ENCODE data around the gene TUBG2. TPM values are rescaled to one million over a fixed set of nuclear protein-coding genes. Genes with fewer than 3 reads are reported as not detected.

The TUBG2 gene
- total and polyA plus RNA-seq, 2 of the 8 experiments (the other 6 are each of a cell fraction or from before 2014, with no cell fraction given): 14.8 to 16.6 TPM

DNA sequence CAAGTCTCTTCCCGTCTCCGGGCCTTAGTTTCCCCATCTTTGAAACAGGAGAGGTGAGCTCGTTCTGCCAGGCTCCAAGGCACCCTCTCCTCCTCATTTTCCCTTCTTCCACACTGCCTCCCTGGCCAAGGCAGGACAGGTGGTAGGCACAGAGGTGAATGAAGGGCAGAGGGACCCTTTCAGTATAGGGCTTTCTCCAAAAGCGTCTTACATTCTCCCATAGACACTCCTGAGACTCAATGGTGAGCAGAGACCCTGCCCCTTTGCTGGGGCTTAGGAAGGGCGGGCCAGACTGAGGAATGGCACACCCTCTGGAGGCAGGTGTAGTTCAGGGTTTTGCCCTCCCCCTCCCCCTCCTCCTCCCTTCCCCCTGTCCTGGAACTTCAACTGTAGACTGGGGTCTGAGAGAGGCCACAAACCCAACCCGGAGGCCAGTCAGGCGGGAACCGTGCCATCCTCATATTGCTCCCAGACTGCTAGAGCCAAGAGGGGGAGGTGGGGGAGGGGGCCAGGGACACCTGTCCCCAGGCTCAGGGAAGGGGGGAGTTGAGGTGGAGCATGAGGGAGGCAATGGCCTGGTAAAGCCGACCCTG, 15.8 kb downstream of the TUBG2 start:
- H3K14ac ChIP-seq (ENCODE audit: insufficient read length): no peak overlapping the region
- WGBS, 2 experiments (ENCODE audit: extremely low coverage in 1 of 2, insufficient coverage in 1 of 2, insufficient read length in 1 of 2, insufficient replicate concordance in 2 of 2, low coverage in 1 of 2, low lambda C conversion rate in 2 of 2, missing lambda C conversion rate in 1 of 2): 33% methylated on average over 6 of the region's 9 CpGs; no CpG with 5 or more reads in 1 of the 2 experiments
- no peak overlapping the region for H2AFZ ChIP-seq (ENCODE audit: low read length)
- no peaks in the 10 kb centered on the region for H3K79me1 ChIP-seq (ENCODE audit: low read depth, low read length)
- H3K4me1 ChIP-seq (replicated peaks in 1 of 4; ENCODE audit: control insufficient read depth in 3 of 4, insufficient read depth in 4 of 4, low read length in 3 of 4): peaks cover 0 to 52% (median 35%) of the 10 kb centered on the region in 4 experiments; a peak in 6 of 7 replicates
- H4K20me1 ChIP-seq (replicated peaks in 1 of 2; ENCODE audit: control insufficient read depth in 1 of 2, insufficient read depth in 2 of 2, low read length in 2 of 2): peaks cover 3 to 15% of the 10 kb centered on the region in 2 experiments
- H3K56ac ChIP-seq (replicated peaks; ENCODE audit: insufficient read length, low read depth, low read length): no peak overlapping the region
- H2BK12ac ChIP-seq (ENCODE audit: low read depth, low read length): peak overlapping the region; percentile 97; the same call in 1 of the 2 replicates
- H3K27ac ChIP-seq (ENCODE audit: low read depth, low read length): no peak overlapping the region
- no peaks in the 10 kb centered on the region for H3K9me3 ChIP-seq (ENCODE audit: insufficient read depth in 2 of 2, low read depth in 1 of 2, low read length in 1 of 2)
- peaks cover 0 to 11% (median 0%) of the 10 kb centered on the region in 4 experiments; a peak in 3 of 8 replicates for H3K36me3 ChIP-seq (ENCODE audit: control insufficient read depth in 2 of 4, insufficient read depth in 4 of 4, low read length in 3 of 4)
- peak in 1 of 2 experiments; percentile 63 for DNase-seq (ENCODE audit: low read depth in 1 of 2, low spot score in 2 of 2)
- H2BK20ac ChIP-seq (ENCODE audit: low read length): 0 out of 2 replicates have a peak overlapping the region, but pooled peaks have one; percentile 40
- no peak overlapping the region for H2AK5ac ChIP-seq (ENCODE audit: low read depth, low read length)
- POLR2A ChIA-PET (ENCODE audit: partially characterized antibody): interaction anchor here (0.6 to 14.0 kb wide), 6 partner anchors 9 to 159 kb away, joined by 3 to 239 read pairs (median 6); partner anchors contain the start of genes PSMC3IP, PSME3, RETREG3 and TUBG1
- H4K91ac ChIP-seq (replicated peaks; ENCODE audit: insufficient read length, low read length): no peak overlapping the region
- H4K8ac ChIP-seq (ENCODE audit: extremely low read depth, insufficient read depth, low read length): no peak overlapping the region
- peak overlapping the region; percentile 78; the same call in 1 of the 2 replicates for H3K18ac ChIP-seq (ENCODE audit: extremely low read depth, low read length)
- H3K9ac ChIP-seq (replicated peaks in 1 of 4; ENCODE audit: extremely low read depth in 1 of 4, low read depth in 3 of 4, low read length in 3 of 4): no peak overlapping the region
- H2BK5ac ChIP-seq (ENCODE audit: low read depth, low read length): no peak overlapping the region; the same call in 1 of the 2 replicates
- peaks cover 33% of the 10 kb centered on the region for H3K23me2 ChIP-seq (ENCODE audit: low read depth, low read length)
- no peak overlapping the region for H4K5ac ChIP-seq (ENCODE audit: insufficient read length, low read depth, low read length)
- no peak overlapping the region for H3K4ac ChIP-seq (replicated peaks; ENCODE audit: insufficient read length, low read depth, low read length)
- H3K4me2 ChIP-seq (ENCODE audit: insufficient read depth in 1 of 2, low read depth in 2 of 2, low read length in 2 of 2): peak overlapping the region; percentile 58 to 88
- no peak overlapping the region for H2BK120ac ChIP-seq (replicated peaks; ENCODE audit: low read depth, low read length)
- peaks cover 2 to 46% (median 31%) of the 10 kb centered on the region in 4 experiments for H3K27me3 ChIP-seq (replicated peaks in 1 of 4; ENCODE audit: control insufficient read depth in 3 of 4, extremely low read depth in 1 of 4, insufficient read depth in 3 of 4, low read length in 3 of 4)
- H2BK15ac ChIP-seq (ENCODE audit: low read length): peak overlapping the region; percentile 90; the same call in 1 of the 2 replicates
- no peak for FAIRE-seq
- H3K79me2 ChIP-seq (ENCODE audit: control insufficient read depth in 1 of 2, insufficient read depth in 2 of 2, low read length in 2 of 2): no peaks in the 10 kb centered on the region
- H3K23ac ChIP-seq (ENCODE audit: insufficient read length): no peak overlapping the region
- peak overlapping the region; percentile 77 to 84 (median 82); a peak in 6 of 8 replicates for H3K4me3 ChIP-seq (ENCODE audit: extremely low read depth in 1 of 4, insufficient read depth in 2 of 4, low read depth in 3 of 4, low read length in 4 of 4)
- CTCF ChIA-PET (ENCODE audit: partially characterized antibody): interaction anchor here (0.7 to 4.8 kb wide), 16 partner anchors 9 to 155 kb away, joined by 3 to 40 read pairs (median 4); partner anchors contain the start of genes CNTNAP1, TUBG1 and TUBG2
- no peak for TF ChIP-seq RXRA (IDR thresholded peaks at IDR 0.05; ENCODE audit: insufficient read depth, low read depth, low read length)
- TF ChIP-seq, protein P1, sequence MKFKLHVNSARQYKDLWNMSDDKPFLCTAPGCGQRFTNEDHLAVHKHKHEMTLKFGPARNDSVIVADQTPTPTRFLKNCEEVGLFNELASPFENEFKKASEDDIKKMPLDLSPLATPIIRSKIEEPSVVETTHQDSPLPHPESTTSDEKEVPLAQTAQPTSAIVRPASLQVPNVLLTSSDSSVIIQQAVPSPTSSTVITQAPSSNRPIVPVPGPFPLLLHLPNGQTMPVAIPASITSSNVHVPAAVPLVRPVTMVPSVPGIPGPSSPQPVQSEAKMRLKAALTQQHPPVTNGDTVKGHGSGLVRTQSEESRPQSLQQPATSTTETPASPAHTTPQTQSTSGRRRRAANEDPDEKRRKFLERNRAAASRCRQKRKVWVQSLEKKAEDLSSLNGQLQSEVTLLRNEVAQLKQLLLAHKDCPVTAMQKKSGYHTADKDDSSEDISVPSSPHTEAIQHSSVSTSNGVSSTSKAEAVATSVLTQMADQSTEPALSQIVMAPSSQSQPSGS (IDR thresholded peaks at IDR 0.05; ENCODE audit: low read length): no peak
- TF ChIP-seq CBX8 (IDR thresholded peaks at IDR 0.05; ENCODE audit: borderline replicate concordance, low read depth, low read length): no peak
- TF ChIP-seq CHD1 (IDR thresholded peaks at IDR 0.05; ENCODE audit: low read depth, low read length): no peak
- TF ChIP-seq YY1 (IDR thresholded peaks at IDR 0.05; ENCODE audit: low read depth, low read length): no peak
